Astrocyte of the spinal cord (primary cell): Measurements from ENCODE around the gene METTL5.
A peak's percentile ranks its signal among the peaks of the same experiment; 100 is the strongest.
"Not testable (repeated sequence)": the region's sequence is repeated elsewhere in the genome, so short reads cannot be mapped to it uniquely, and the experiment has no call there.

Experiments
- DNase-seq: peaks from one replicate; pipeline ENCODE4 v3.0.0; 2011; ENCODE audit warnings: low read depth, low spot score
- H3K4me3 ChIP-seq: 2 replicates; pipeline ENCODE4 v1.5.1; 2011; ENCODE audit warnings: low read depth, mild to moderate bottlenecking, low read length, moderate library complexity
- in situ Hi-C: cut with HindIII; loops from 2 replicates; pipeline ENCODE4 v1.10.0; 2017; ENCODE audit warnings: low sequenced_read_pairs
- TF ChIP-seq, protein P1 (sequence below): IDR thresholded peaks from 2 replicates; pipeline ENCODE4 v1.5.1; 2012; ENCODE audit warnings: low read depth, mild to moderate bottlenecking, low read length, inconsistent platforms

The METTL5 gene

GRCh38 chr2:169819106-169819505 is 5.6 kb downstream of the METTL5 start:
- in situ Hi-C loops: no loop called here
- H3K4me3 ChIP-seq: no peak overlapping the region
- DNase-seq: peak; percentile 38
- TF ChIP-seq, protein P1, sequence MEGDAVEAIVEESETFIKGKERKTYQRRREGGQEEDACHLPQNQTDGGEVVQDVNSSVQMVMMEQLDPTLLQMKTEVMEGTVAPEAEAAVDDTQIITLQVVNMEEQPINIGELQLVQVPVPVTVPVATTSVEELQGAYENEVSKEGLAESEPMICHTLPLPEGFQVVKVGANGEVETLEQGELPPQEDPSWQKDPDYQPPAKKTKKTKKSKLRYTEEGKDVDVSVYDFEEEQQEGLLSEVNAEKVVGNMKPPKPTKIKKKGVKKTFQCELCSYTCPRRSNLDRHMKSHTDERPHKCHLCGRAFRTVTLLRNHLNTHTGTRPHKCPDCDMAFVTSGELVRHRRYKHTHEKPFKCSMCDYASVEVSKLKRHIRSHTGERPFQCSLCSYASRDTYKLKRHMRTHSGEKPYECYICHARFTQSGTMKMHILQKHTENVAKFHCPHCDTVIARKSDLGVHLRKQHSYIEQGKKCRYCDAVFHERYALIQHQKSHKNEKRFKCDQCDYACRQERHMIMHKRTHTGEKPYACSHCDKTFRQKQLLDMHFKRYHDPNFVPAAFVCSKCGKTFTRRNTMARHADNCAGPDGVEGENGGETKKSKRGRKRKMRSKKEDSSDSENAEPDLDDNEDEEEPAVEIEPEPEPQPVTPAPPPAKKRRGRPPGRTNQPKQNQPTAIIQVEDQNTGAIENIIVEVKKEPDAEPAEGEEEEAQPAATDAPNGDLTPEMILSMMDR: no peak

- in situ Hi-C loops: no loop called here
- DNase-seq: no peak
- no peak overlapping the region for H3K4me3 ChIP-seq
- TF ChIP-seq, protein P1: no peak
These were observed 6.5 kb downstream of the METTL5 start for GRCh38 chr2:169818241-169818640.

- DNase-seq, H3K4me3 ChIP-seq, in situ Hi-C loops: not testable (repeated sequence)
These were observed 7.3 kb downstream of the METTL5 start for GRCh38 chr2:169817369-169817768.

DNA sequence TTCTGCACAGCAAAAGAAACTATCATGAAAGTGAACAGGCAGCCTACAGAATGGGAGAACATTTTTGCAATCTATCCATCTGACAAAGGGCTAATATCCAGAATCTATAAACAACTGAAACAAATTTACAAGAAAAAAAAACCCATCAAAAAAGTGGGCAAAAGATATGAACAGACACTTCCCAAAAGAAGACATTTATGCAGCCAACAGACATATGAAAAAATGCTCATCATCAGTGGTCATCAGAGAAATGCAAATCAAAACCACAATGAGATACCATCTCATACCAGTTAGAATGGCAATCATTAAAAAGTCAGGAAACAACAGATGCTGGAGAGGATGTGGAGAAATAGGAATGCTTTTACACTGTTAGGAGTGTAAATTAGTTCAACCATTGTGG is 7.7 kb downstream of the METTL5 start:
- in situ Hi-C loops, H3K4me3 ChIP-seq, DNase-seq: not testable (repeated sequence)

DNA sequence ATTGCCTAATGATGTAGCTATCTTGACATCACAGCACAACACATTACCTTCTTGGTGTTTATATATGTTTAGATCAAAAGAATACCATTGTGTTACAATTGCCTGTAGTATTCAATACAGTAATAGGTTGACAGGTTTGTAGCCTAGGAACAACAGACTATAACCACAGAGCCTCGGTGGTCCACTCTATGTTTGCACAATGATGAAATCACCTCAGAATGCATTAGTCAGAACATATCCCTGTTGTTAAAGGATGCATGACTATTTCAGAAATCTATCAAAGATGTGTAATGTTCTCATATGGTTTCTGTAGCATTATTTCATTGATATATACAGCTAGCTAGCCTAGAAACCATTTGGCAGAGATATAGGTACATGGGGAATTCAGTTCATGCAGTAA is 8.9 kb downstream of the METTL5 start:
- no peak overlapping the region for H3K4me3 ChIP-seq
- TF ChIP-seq, protein P1: no peak
- DNase-seq: peak; percentile 91
- in situ Hi-C loops: no loop called here

GRCh38 chr2:169808221-169808620 is 16.5 kb downstream of the METTL5 start:
- in situ Hi-C loops: no loop called here
- peak; percentile 57 for DNase-seq
- no peak overlapping the region for H3K4me3 ChIP-seq
- TF ChIP-seq, protein P1: no peak

GRCh38 chr2:169806586-169806985 is 18.1 kb downstream of the METTL5 start:
- TF ChIP-seq, protein P1: no peak
- no peak overlapping the region for H3K4me3 ChIP-seq
- in situ Hi-C loops: no loop called here
- no peak for DNase-seq

GRCh38 chr2:169803480-169803879 is 21.2 kb downstream of the METTL5 start:
- TF ChIP-seq, protein P1: no peak
- in situ Hi-C loops: no loop called here
- H3K4me3 ChIP-seq: no peak overlapping the region
- no peak for DNase-seq
